Tibial nerve (tissue), 4 donors: ENCODE results near the gene ZNF385B. TPM values are rescaled to one million over a fixed set of nuclear protein-coding genes. Genes with fewer than 3 reads are reported as not detected.

Source experiments
- DNase-seq, 2 donors: peaks; one replicate each; pipeline ENCODE4 v3.0.0-alpha.2; 2019; ENCODE audit warnings: low spot score in 2 of 2
- H3K27ac ChIP-seq, 4 donors: fragments of 200-600 bp; sonication (generic) in 3 of 4; one replicate each; pipeline ENCODE4 v1.5.1; 2017 to 2019; ENCODE audit warnings: mild to moderate bottlenecking in 1 of 4
- H3K27me3 ChIP-seq, 2 donors: fragments of 200-600 bp; sonication (generic) in 1 of 2; one replicate each; pipeline versions ENCODE4 v1.5.1 to v1.6.0; 2017 to 2019
- H3K36me3 ChIP-seq, 3 donors: fragments of 200-600 bp; sonication (generic); one replicate each; pipeline ENCODE4 v1.5.1; 2018 to 2019
- H3K4me1 ChIP-seq, 4 donors: fragments of 200-600 bp; sonication (generic) in 3 of 4; one replicate each; pipeline ENCODE4 v1.5.1; 2017 to 2019
- H3K4me3 ChIP-seq, 4 donors: fragments of 200-600 bp; sonication (generic) in 3 of 4; one replicate each; pipeline ENCODE4 v1.5.1; 2017 to 2019; ENCODE audit warnings: mild to moderate bottlenecking in 1 of 4, moderate library complexity in 1 of 4
- H3K9me3 ChIP-seq, 4 donors: fragments of 200-600 bp; sonication (generic) in 3 of 4; one replicate each; pipeline ENCODE4 v1.5.1; 2017 to 2019
- EP300 ChIP-seq, 2 donors: sonication (generic); formaldehyde crosslinking; IDR thresholded peaks; one replicate each; pipeline ENCODE4 v1.6.1; 2017; ENCODE audit warnings: antibody characterized with exemption in 2 of 2, mild to moderate bottlenecking in 1 of 2
- POLR2A ChIP-seq, 2 donors: fragments of 450-650 bp; IDR thresholded peaks; one replicate each; pipeline ENCODE4 v1.6.1; 2017; ENCODE audit warnings: antibody characterized with exemption in 2 of 2, mild to moderate bottlenecking in 2 of 2, moderate library complexity in 2 of 2
- WGBS, 2 donors: methylation state at CpG; one replicate each; pipeline ENCODE4 v1.1.5; 2018; 5-methylcytosine and 5-hydroxymethylcytosine counted together
- total RNA-seq, 4 donors: library from RNA; depleted of rRNA; stranded (reverse); fragments of >200 nt; gene quantifications; one replicate each; pipeline ENCODE4 v1.1.0, GENCODE V29; 2016
- TF ChIP-seq, protein P1 (sequence below), 5 experiments: fragments of 200-600 bp in 3 of 5; fragments of 450-650 bp in 2 of 5; sonication (generic) in 3 of 5; IDR thresholded peaks; one replicate each; pipeline ENCODE4 v1.5.1; 2016 to 2019; ENCODE audit warnings: antibody characterized with exemption in 5 of 5, mild to moderate bottlenecking in 3 of 5, moderate library complexity in 2 of 5

ZNF385B gene
- total RNA-seq, 4 donors from 2014 or later, result 1.2 to 3.9 (median 2.6) TPM

DNA sequence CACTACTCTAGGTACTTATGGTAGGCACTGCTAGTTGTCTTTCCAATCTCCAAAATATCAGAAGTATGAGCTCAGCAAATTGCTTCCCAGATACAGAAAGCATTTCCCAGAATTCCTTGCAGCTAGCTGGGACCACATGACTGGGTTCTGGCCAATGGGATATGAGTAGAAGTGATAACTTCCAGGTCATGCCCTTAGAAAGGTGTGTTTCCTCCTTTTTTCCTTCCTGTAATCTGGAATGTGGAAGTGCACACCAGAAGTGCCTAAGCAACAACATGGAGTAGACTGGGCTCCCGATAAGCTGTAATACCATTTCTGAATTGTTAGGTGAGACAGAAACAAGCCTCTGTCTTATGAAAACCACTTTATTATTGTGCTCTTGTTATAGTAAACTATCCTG is 279.8 kb downstream of the ZNF385B start:
- no peak for DNase-seq
- TF ChIP-seq, protein P1, sequence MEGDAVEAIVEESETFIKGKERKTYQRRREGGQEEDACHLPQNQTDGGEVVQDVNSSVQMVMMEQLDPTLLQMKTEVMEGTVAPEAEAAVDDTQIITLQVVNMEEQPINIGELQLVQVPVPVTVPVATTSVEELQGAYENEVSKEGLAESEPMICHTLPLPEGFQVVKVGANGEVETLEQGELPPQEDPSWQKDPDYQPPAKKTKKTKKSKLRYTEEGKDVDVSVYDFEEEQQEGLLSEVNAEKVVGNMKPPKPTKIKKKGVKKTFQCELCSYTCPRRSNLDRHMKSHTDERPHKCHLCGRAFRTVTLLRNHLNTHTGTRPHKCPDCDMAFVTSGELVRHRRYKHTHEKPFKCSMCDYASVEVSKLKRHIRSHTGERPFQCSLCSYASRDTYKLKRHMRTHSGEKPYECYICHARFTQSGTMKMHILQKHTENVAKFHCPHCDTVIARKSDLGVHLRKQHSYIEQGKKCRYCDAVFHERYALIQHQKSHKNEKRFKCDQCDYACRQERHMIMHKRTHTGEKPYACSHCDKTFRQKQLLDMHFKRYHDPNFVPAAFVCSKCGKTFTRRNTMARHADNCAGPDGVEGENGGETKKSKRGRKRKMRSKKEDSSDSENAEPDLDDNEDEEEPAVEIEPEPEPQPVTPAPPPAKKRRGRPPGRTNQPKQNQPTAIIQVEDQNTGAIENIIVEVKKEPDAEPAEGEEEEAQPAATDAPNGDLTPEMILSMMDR (IDR thresholded peaks at IDR 0.05), result no peak
- TF ChIP-seq EP300 (IDR thresholded peaks at IDR 0.05) (no peak), POLR2A (IDR thresholded peaks at IDR 0.05) (no peak)

DNA sequence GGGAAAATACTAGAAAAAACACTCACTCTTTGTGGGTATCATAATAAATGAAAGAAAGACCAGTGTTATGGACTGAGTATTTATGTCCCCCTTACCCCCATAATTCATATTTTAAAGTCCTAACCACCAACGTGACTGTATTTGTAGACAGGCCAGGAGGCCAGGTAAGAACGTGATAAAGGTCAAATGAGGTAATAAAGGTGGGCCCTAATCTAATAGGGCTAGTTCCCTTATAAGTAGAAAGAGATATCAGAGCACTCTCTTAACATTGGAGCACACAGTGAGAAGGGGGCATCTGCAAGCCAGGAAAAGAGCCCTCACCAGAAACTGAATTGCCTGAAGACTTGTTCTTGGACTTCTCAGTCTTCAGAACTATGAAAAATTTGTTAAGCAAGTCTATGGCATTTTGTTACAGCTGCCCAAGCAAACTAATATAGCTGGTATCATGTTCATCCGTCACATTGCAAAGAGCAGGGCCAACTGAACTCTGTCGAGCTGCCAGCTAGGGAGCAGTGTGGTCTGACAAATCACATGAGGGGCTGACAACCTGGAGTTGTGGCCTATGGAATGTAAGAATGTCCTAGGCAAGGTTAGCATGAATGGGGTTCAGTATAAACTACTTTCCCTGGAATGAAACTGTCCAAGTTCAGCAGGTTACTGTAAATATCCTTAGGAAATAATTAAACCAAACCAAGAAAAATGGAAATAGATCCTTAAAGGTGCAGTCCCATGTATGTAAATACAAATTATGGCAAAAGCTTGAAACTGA is 280.9 kb downstream of the ZNF385B start:
- Histone ChIP-seq H3K27ac (no peak overlapping the region), H3K27me3 (no peaks in the 10 kb centered on the region), H3K4me3 (no peak overlapping the region), H3K36me3 (no peaks in the 10 kb centered on the region), H3K9me3 (no peaks in the 10 kb centered on the region), H3K4me1 (peaks cover 0 to 9% (median 0%) of the 10 kb centered on the region in 4 donors)
- TF ChIP-seq POLR2A (IDR thresholded peaks at IDR 0.05) (no peak), EP300 (IDR thresholded peaks at IDR 0.05) (no peak)
- TF ChIP-seq, protein P1 (IDR thresholded peaks at IDR 0.05), result no peak
- DNase-seq, result no peak
- 59 to 68% methylated on average over 4 of the region's 4 CpGs for WGBS, 2 donors

More for the DNA sequence above, 279.8 kb downstream of the ZNF385B start:
- Histone ChIP-seq H3K36me3 (no peaks in the 10 kb centered on the region), H3K9me3 (no peaks in the 10 kb centered on the region), H3K27me3 (no peaks in the 10 kb centered on the region), H3K27ac (no peak overlapping the region), H3K4me3 (no peak overlapping the region), H3K4me1 (peaks cover 0 to 9% (median 0%) of the 10 kb centered on the region in 4 donors)
- WGBS, 2 donors, result 96 to 100% methylated on average over 1 of the region's 1 CpG

GRCh38 chr2:179579800-179580199 is 281.6 kb downstream of the ZNF385B start:
- no peaks in the 10 kb centered on the region for H3K36me3 ChIP-seq
- no peak for TF ChIP-seq POLR2A (IDR thresholded peaks at IDR 0.05)
- TF ChIP-seq EP300 (IDR thresholded peaks at IDR 0.05), result no peak
- TF ChIP-seq, protein P1 (IDR thresholded peaks at IDR 0.05), result no peak
- no peak overlapping the region for H3K4me3 ChIP-seq
- no peak overlapping the region for H3K27ac ChIP-seq
- no peaks in the 10 kb centered on the region for H3K27me3 ChIP-seq
- H3K4me1 ChIP-seq, result peaks cover 0 to 9% (median 0%) of the 10 kb centered on the region in 4 donors
- H3K9me3 ChIP-seq, result no peaks in the 10 kb centered on the region
- DNase-seq, result no peak

DNA sequence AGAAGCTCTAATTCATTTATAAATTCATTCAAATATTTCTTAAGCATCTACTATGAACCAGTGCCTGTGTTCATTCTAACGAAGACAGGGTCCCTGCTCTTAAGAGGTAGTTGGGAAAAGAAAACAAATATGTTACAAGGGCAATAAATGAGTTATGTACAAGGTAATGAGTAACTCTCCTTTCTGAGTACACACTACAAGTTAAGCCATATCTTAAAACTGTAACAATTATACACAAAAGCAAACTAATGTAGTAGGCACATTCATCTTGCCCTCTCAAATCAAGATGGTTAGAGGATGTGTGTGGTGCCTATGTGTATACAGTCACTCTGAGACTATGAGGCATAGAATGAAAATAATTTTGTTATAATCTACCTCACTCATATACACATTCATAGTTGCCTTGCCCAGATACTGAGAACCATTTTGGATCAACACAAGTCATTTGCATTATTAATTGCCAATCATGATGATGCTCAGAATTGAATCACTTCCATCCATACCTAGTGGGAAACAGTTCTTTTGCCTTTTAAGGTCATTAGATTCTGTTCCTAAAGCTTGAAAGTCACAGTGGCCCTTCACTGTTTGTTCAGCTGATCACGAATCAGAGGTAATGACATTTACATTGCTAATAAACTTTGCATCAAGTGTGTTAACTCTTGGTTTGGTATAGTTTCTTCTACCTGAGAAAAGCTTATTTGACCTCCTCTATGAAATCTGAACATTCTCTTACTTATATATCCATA is 283.1 kb downstream of the ZNF385B start:
- Histone ChIP-seq H3K36me3 (no peaks in the 10 kb centered on the region), H3K9me3 (no peaks in the 10 kb centered on the region), H3K27ac (no peak overlapping the region), H3K27me3 (no peaks in the 10 kb centered on the region), H3K4me1 (peaks cover 0 to 9% (median 0%) of the 10 kb centered on the region in 4 donors), H3K4me3 (no peak overlapping the region)
- 76 to 77% methylated on average over 2 of the region's 2 CpGs for WGBS, 2 donors
- TF ChIP-seq EP300 (IDR thresholded peaks at IDR 0.05) (no peak), POLR2A (IDR thresholded peaks at IDR 0.05) (no peak)
- TF ChIP-seq, protein P1 (IDR thresholded peaks at IDR 0.05), result no peak
- no peak for DNase-seq

DNA sequence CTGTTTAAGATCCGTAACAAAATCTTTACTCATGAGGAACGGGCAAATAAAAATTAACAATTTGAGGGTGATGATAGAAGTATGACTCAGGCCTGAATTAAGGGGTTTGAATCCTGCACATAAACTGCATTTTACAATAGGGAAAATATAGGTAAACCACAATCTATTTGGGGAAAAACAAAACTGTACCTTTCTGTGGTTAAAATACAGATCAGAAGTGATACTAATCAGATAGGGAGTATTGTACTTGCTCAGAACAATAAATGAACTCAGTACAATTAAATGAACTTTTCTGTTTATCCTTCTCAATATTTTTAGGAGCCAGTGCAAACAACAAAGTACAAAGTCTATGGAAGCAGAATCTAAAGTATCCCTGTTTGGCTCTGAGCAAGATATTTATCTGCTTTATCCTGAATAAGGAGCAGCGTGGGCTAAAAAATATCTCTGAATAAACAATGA is 287.3 kb downstream of the ZNF385B start:
- H3K9me3 ChIP-seq, result no peaks in the 10 kb centered on the region
- DNase-seq, result no peak
- no peak overlapping the region for H3K4me3 ChIP-seq
- H3K27ac ChIP-seq, result no peak overlapping the region
- H3K36me3 ChIP-seq, result no peaks in the 10 kb centered on the region
- peaks cover 0 to 7% (median 0%) of the 10 kb centered on the region in 4 donors for H3K4me1 ChIP-seq
- TF ChIP-seq, protein P1 (IDR thresholded peaks at IDR 0.05), result no peak
- no peak for TF ChIP-seq POLR2A (IDR thresholded peaks at IDR 0.05)
- TF ChIP-seq EP300 (IDR thresholded peaks at IDR 0.05), result no peak
- 65% methylated on average over 3 of the region's 3 CpGs for WGBS, 2 donors
- no peaks in the 10 kb centered on the region for H3K27me3 ChIP-seq
